ENCODE measurements around the gene PTK7. TPM values are rescaled to one million over a fixed set of nuclear protein-coding genes. Genes with fewer than 3 reads are reported as not detected.

The PTK7 gene
- total RNA-seq, 1 donor from 2014 or later: 68.0 TPM

- Histone ChIP-seq H3K9ac (no peak overlapping the region), H3K36me3 (no peaks in the 10 kb centered on the region)
- DNase-seq (ENCODE audit: low spot score): no peak
These were observed 39.4 kb upstream of the PTK7 start for GRCh38 chr6:43036712-43037111.

DNA sequence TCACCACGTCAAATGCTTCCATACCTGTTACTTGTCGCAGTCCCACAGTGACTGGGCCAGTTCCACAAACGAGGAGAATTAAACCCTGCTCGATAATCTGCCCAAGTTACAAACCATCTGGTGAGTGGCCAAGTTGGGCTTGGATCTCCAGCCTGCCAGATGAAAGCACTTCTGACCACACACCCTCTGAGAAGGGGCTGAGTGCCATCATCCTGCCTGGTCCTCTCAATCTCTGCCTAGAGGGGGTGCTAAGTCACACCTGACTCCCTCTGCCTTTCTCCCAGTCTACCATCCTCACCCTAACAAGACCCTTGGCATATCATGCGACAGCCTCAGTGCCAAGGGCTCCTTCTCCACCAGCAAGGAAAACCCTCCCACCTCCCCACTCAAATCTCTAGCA, 38.9 kb upstream of the PTK7 start:
- Histone ChIP-seq H3K27me3 (no peaks in the 10 kb centered on the region), H3K9ac (no peak overlapping the region), H2AFZ (replicated peaks) (no peak overlapping the region), H3K4me1 (no peaks in the 10 kb centered on the region), H3K79me2 (ENCODE audit: low read depth) (no peaks in the 10 kb centered on the region), H3K36me3 (no peaks in the 10 kb centered on the region), H3K4me3 (no peak overlapping the region), H3F3A (ENCODE audit: low read depth) (peaks cover 12% of the 10 kb centered on the region), H3K9me3 (ENCODE audit: low read depth) (no peaks in the 10 kb centered on the region), H4K20me1 (ENCODE audit: low read depth) (peaks cover 11% of the 10 kb centered on the region), H3K4me2 (no peak overlapping the region), H3K27ac (no peak overlapping the region)
- H3K27ac Mint-ChIP-seq: no peak overlapping the region
- no peaks in the 10 kb centered on the region for H3K9me3 Mint-ChIP-seq
- TF ChIP-seq, protein P1, sequence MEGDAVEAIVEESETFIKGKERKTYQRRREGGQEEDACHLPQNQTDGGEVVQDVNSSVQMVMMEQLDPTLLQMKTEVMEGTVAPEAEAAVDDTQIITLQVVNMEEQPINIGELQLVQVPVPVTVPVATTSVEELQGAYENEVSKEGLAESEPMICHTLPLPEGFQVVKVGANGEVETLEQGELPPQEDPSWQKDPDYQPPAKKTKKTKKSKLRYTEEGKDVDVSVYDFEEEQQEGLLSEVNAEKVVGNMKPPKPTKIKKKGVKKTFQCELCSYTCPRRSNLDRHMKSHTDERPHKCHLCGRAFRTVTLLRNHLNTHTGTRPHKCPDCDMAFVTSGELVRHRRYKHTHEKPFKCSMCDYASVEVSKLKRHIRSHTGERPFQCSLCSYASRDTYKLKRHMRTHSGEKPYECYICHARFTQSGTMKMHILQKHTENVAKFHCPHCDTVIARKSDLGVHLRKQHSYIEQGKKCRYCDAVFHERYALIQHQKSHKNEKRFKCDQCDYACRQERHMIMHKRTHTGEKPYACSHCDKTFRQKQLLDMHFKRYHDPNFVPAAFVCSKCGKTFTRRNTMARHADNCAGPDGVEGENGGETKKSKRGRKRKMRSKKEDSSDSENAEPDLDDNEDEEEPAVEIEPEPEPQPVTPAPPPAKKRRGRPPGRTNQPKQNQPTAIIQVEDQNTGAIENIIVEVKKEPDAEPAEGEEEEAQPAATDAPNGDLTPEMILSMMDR (IDR thresholded peaks at IDR 0.05): no peak
- peaks cover 32% of the 10 kb centered on the region for H3K36me3 Mint-ChIP-seq
- peaks cover 5% of the 10 kb centered on the region for H3K27me3 Mint-ChIP-seq (ENCODE audit: insufficient read depth, low read depth)
- H3K4me1 Mint-ChIP-seq: peaks cover 7% of the 10 kb centered on the region
- H3K4me3 Mint-ChIP-seq: peak overlapping the region; percentile 28
- DNase-seq (ENCODE audit: low spot score): no peak

More at GRCh38 chr6:43036712-43037111, 39.4 kb upstream of the PTK7 start:
- Mint-ChIP-seq H3K4me3 (no peak overlapping the region), H3K4me1 (peaks cover 7% of the 10 kb centered on the region), H3K27ac (no peak overlapping the region), H3K9me3 (no peaks in the 10 kb centered on the region), H3K36me3 (peaks cover 36% of the 10 kb centered on the region), H3K27me3 (ENCODE audit: insufficient read depth, low read depth) (peaks cover 5% of the 10 kb centered on the region)
- no peak overlapping the region for H3K4me3 ChIP-seq
- peaks cover 16% of the 10 kb centered on the region for H3F3A ChIP-seq (ENCODE audit: low read depth)
- no peaks in the 10 kb centered on the region for H3K9me3 ChIP-seq (ENCODE audit: low read depth)
- H3K79me2 ChIP-seq (ENCODE audit: low read depth): no peaks in the 10 kb centered on the region
- TF ChIP-seq EZH2phosphoT487 (IDR thresholded peaks at IDR 0.05): no peak
- no peak for TF ChIP-seq EZH2 (IDR thresholded peaks at IDR 0.05)
- TF ChIP-seq, protein P1 (IDR thresholded peaks at IDR 0.05): no peak
- no peaks in the 10 kb centered on the region for H3K27me3 ChIP-seq
- no peak overlapping the region for H3K27ac ChIP-seq
- peaks cover 11% of the 10 kb centered on the region for H4K20me1 ChIP-seq (ENCODE audit: low read depth)
- H3K4me1 ChIP-seq: no peaks in the 10 kb centered on the region
- H3K4me2 ChIP-seq: no peak overlapping the region
- H2AFZ ChIP-seq (replicated peaks): no peak overlapping the region

- Mint-ChIP-seq H3K27me3 (ENCODE audit: insufficient read depth, low read depth) (peaks cover 5% of the 10 kb centered on the region), H3K27ac (no peak overlapping the region), H3K4me3 (no peak overlapping the region), H3K36me3 (peaks cover 32% of the 10 kb centered on the region), H3K9me3 (no peaks in the 10 kb centered on the region), H3K4me1 (peaks cover 7% of the 10 kb centered on the region)
- Histone ChIP-seq H3K4me2 (no peak overlapping the region), H3K79me2 (ENCODE audit: low read depth) (no peaks in the 10 kb centered on the region), H3K4me3 (no peak overlapping the region), H3K27ac (no peak overlapping the region), H3F3A (ENCODE audit: low read depth) (peaks cover 12% of the 10 kb centered on the region), H4K20me1 (ENCODE audit: low read depth) (peaks cover 11% of the 10 kb centered on the region), H3K9me3 (ENCODE audit: low read depth) (no peaks in the 10 kb centered on the region), H2AFZ (replicated peaks) (no peak overlapping the region), H3K27me3 (no peaks in the 10 kb centered on the region), H3K36me3 (no peaks in the 10 kb centered on the region), H3K4me1 (no peaks in the 10 kb centered on the region), H3K9ac (no peak overlapping the region)
- no peak for DNase-seq (ENCODE audit: low spot score)
- TF ChIP-seq EZH2phosphoT487 (IDR thresholded peaks at IDR 0.05): no peak
- no peak for TF ChIP-seq EZH2 (IDR thresholded peaks at IDR 0.05)
- TF ChIP-seq, protein P1 (IDR thresholded peaks at IDR 0.05): no peak
These were observed 38.4 kb upstream of the PTK7 start for GRCh38 chr6:43037706-43038105.

Data from neural progenitor cell (in vitro differentiated cells).